ENCODE results near the gene PHTF1. TPM values are rescaled to one million over a fixed set of nuclear protein-coding genes. Genes with fewer than 3 reads are reported as not detected.

The PHTF1 gene
- total RNA-seq, 1 experiment from 2014 or later: 61.2 TPM

GRCh38 chr1:113665071-113665470, 94.2 kb downstream of the PHTF1 start:
- intact Hi-C loops (cut with micrococcal nuclease; ENCODE audit: unreplicated experiment): no loop called here
- ChIA-PET POLR2A (ENCODE audit: unreplicated experiment) (no interaction called here), CTCF (no interaction called here)
- no peak overlapping the region for H3K27ac ChIP-seq
- no peaks in the 10 kb centered on the region for H3F3A ChIP-seq (ENCODE audit: insufficient read depth, low read depth)
- no peak overlapping the region for H2AFZ ChIP-seq
- no peaks in the 10 kb centered on the region for H3K9me2 ChIP-seq (ENCODE audit: insufficient read depth)
- H3K4me1 ChIP-seq (replicated peaks; ENCODE audit: insufficient read depth): no peaks in the 10 kb centered on the region
- BruUV-seq (replicated peaks): no TSS peak
- no peaks in the 10 kb centered on the region for H4K20me1 ChIP-seq (ENCODE audit: insufficient read depth)
- H3K79me2 ChIP-seq (ENCODE audit: low read depth): no peaks in the 10 kb centered on the region
- TF ChIP-seq CTCF (conservative IDR thresholded peaks at IDR 0.05): no peak
- TF ChIP-seq EZH2 (IDR thresholded peaks at IDR 0.05; ENCODE audit: low read depth): no peak
- DNase-seq: no peak
- H3K4me3 ChIP-seq: no peak overlapping the region
- H3K4me2 ChIP-seq: no peak overlapping the region
- no peaks in the 10 kb centered on the region for H3K36me3 ChIP-seq (ENCODE audit: low read depth)
- no peaks in the 10 kb centered on the region for H3K9me3 ChIP-seq (ENCODE audit: insufficient read depth, low read depth)
- H3K27me3 ChIP-seq (ENCODE audit: insufficient read depth, low read depth): no peaks in the 10 kb centered on the region

GRCh38 chr1:113663165-113663951, 95.9 kb downstream of the PHTF1 start:
- Histone ChIP-seq H3K9me2 (ENCODE audit: insufficient read depth) (no peaks in the 10 kb centered on the region), H3K4me3 (no peak overlapping the region), H3K79me2 (ENCODE audit: low read depth) (no peaks in the 10 kb centered on the region), H3K9me3 (ENCODE audit: insufficient read depth, low read depth) (no peaks in the 10 kb centered on the region), H3K36me3 (ENCODE audit: low read depth) (no peaks in the 10 kb centered on the region), H3K27ac (no peak overlapping the region), H4K20me1 (ENCODE audit: insufficient read depth) (no peaks in the 10 kb centered on the region), H2AFZ (no peak overlapping the region), H3K27me3 (ENCODE audit: insufficient read depth, low read depth) (no peaks in the 10 kb centered on the region), H3F3A (ENCODE audit: insufficient read depth, low read depth) (no peaks in the 10 kb centered on the region), H3K4me2 (no peak overlapping the region), H3K4me1 (replicated peaks; ENCODE audit: insufficient read depth) (no peaks in the 10 kb centered on the region)
- ChIA-PET POLR2A (ENCODE audit: unreplicated experiment) (no interaction called here), CTCF (no interaction called here)
- TF ChIP-seq EZH2 (IDR thresholded peaks at IDR 0.05; ENCODE audit: low read depth) (no peak), CTCF (conservative IDR thresholded peaks at IDR 0.05) (no peak)
- DNase-seq: peak in 1 of 2 experiments; percentile 41
- no TSS peak for BruUV-seq (replicated peaks)
- intact Hi-C loops (cut with micrococcal nuclease; ENCODE audit: unreplicated experiment): no loop called here

GRCh38 chr1:113662101-113662500, 97.2 kb downstream of the PHTF1 start:
- no peak overlapping the region for H3K4me3 ChIP-seq
- H3K9me3 ChIP-seq (ENCODE audit: insufficient read depth, low read depth): no peaks in the 10 kb centered on the region
- H3K27ac ChIP-seq: no peak overlapping the region
- H3K4me1 ChIP-seq (replicated peaks; ENCODE audit: insufficient read depth): no peaks in the 10 kb centered on the region
- no peak overlapping the region for H2AFZ ChIP-seq
- ChIA-PET CTCF (no interaction called here), POLR2A (ENCODE audit: unreplicated experiment) (no interaction called here)
- H3K27me3 ChIP-seq (ENCODE audit: insufficient read depth, low read depth): no peaks in the 10 kb centered on the region
- no TSS peak for BruUV-seq (replicated peaks)
- intact Hi-C loops (cut with micrococcal nuclease; ENCODE audit: unreplicated experiment): no loop called here
- no peaks in the 10 kb centered on the region for H4K20me1 ChIP-seq (ENCODE audit: insufficient read depth)
- H3K9me2 ChIP-seq (ENCODE audit: insufficient read depth): no peaks in the 10 kb centered on the region
- H3K36me3 ChIP-seq (ENCODE audit: low read depth): no peaks in the 10 kb centered on the region
- DNase-seq: no peak
- H3F3A ChIP-seq (ENCODE audit: insufficient read depth, low read depth): no peaks in the 10 kb centered on the region
- no peak for TF ChIP-seq EZH2 (IDR thresholded peaks at IDR 0.05; ENCODE audit: low read depth)
- no peak for TF ChIP-seq CTCF (conservative IDR thresholded peaks at IDR 0.05)
- no peaks in the 10 kb centered on the region for H3K79me2 ChIP-seq (ENCODE audit: low read depth)
- no peak overlapping the region for H3K4me2 ChIP-seq
